ENCODE measurements around the gene KAZALD1. TPM values are rescaled to one million over a fixed set of nuclear protein-coding genes. Genes with fewer than 3 reads are reported as not detected.

KAZALD1 gene
- total and polyA plus RNA-seq, 10 of the 15 experiments (the other 5 are each of a cell fraction or from before 2014, with no cell fraction given), result 0.10 to 4.3 (median 1.9) TPM

GRCh38 chr10:101019440-101019703 is 42.4 kb upstream of the KAZALD1 start:
- CTCF ChIA-PET, result interaction anchor here (0.9 to 6.8 kb wide), 13 partner anchors 10 to 142 kb away, joined by 3 to 91 read pairs (median 16); partner anchors contain the start of genes LZTS2, MRPL43, PDZD7 and SFXN3
- intact Hi-C loops (cut with micrococcal nuclease; ENCODE audit: unreplicated experiment), result no loop called here
- no peak for ATAC-seq

More at GRCh38 chr10:101019440-101019703, 42.4 kb upstream of the KAZALD1 start:
- H3K4me1 ChIP-seq (ENCODE audit: control insufficient read depth, insufficient read depth, low read length), result peaks cover 9% of the 10 kb centered on the region
- POLR2A ChIA-PET, result no interaction called here
- no peak overlapping the region for H3K4me2 ChIP-seq (ENCODE audit: control insufficient read depth, insufficient read depth)
- H3K4me3 ChIP-seq, result no peak overlapping the region
- WGBS (ENCODE audit: insufficient coverage, insufficient replicate concordance, low lambda C conversion rate, missing lambda C conversion rate), result 0% methylated on average over 2 of the region's 2 CpGs
- no peak overlapping the region for H3K9ac ChIP-seq (ENCODE audit: control insufficient read depth, insufficient read depth, low read length)
- H4K20me1 ChIP-seq (ENCODE audit: control insufficient read depth, insufficient read depth), result no peaks in the 10 kb centered on the region
- no peak overlapping the region for H2AFZ ChIP-seq (ENCODE audit: control insufficient read depth, low read depth, low read length)
- peaks cover 10% of the 10 kb centered on the region in 2 experiments for H3K27me3 ChIP-seq (replicated peaks in 1 of 2; ENCODE audit: control insufficient read depth in 2 of 2, insufficient read depth in 2 of 2, low read length in 1 of 2)
- in situ Hi-C loops (cut with MboI), result no loop called here
- DNase-seq (ENCODE audit: low read depth, low spot score) (no peak), FAIRE-seq (no peak)
- H3K79me2 ChIP-seq (ENCODE audit: control insufficient read depth, insufficient read depth, low read length), result no peaks in the 10 kb centered on the region
- RAD21 ChIA-PET (ENCODE audit: unreplicated experiment), result interaction anchor here (0.7 to 2.6 kb wide), 11 partner anchors 12 to 123 kb away, joined by 3 to 13 read pairs (median 6); partner anchors contain the start of genes KAZALD1, PDZD7 and SFXN3
- H3K27ac ChIP-seq (ENCODE audit: control insufficient read depth, insufficient read depth), result no peak overlapping the region
- SMC1A ChIA-PET (ENCODE audit: uncharacterized antibody, unreplicated experiment), result interaction anchor here (1.0 to 1.4 kb wide), 2 partner anchors 9 to 24 kb away, joined by 3 to 5 read pairs; no protein-coding TSS in a partner anchor
- BruUV-seq (replicated peaks), result no TSS peak
- TF ChIP-seq MXI1 (IDR thresholded peaks at IDR 0.05; ENCODE audit: low read depth, low read length) (no peak), TCF7 (IDR thresholded peaks at IDR 0.05; ENCODE audit: borderline replicate concordance) (no peak), POU2F2 (IDR thresholded peaks at IDR 0.05; ENCODE audit: borderline replicate concordance, low read depth, low read length) (no peak), IRF5 (IDR thresholded peaks at IDR 0.05; ENCODE audit: borderline replicate concordance) (no peak), RUNX3 (IDR thresholded peaks at IDR 0.05; ENCODE audit: low read length) (no peak), IKZF1 (conservative IDR thresholded peaks at IDR 0.05) (no peak), MAX (IDR thresholded peaks at IDR 0.05; ENCODE audit: low read depth, low read length) (no peak), SIN3A (IDR thresholded peaks at IDR 0.05; ENCODE audit: low read depth, low read length) (no peak), KAT2A (conservative IDR thresholded peaks at IDR 0.05; ENCODE audit: control insufficient read depth, low read depth, low read length) (no peak), SMC3 (IDR thresholded peaks at IDR 0.05; ENCODE audit: borderline replicate concordance, low read length) (no peak)
- no peaks in the 10 kb centered on the region for H3K36me3 ChIP-seq (ENCODE audit: control insufficient read depth in 2 of 2, insufficient read depth in 2 of 2, low read length in 1 of 2)
- no peaks in the 10 kb centered on the region for H3K9me3 ChIP-seq (replicated peaks; ENCODE audit: control insufficient read depth, insufficient read depth, low read length)

Measured in GM12878 (cell line).